Activated gamma-delta T cell (primary cell): ENCODE measurements around the gene AUTS2.

ENCODE experiments used
- DNase-seq: peaks from one replicate; lab custom pipeline; 2025; lab: John Stamatoyannopoulos, UW

The AUTS2 gene

GRCh38 chr7:69599955-69600709 is 1.9 kb downstream of the AUTS2 start:
- DNase-seq, result peak; percentile 10

GRCh38 chr7:69600710-69601519 is 2.6 kb downstream of the AUTS2 start:
- no peak for DNase-seq

GRCh38 chr7:69602522-69602921 is 4.2 kb downstream of the AUTS2 start:
- DNase-seq, result no peak

- DNase-seq, result no peak
Measured at GRCh38 chr7:69603351-69603750, 5.1 kb downstream of the AUTS2 start.

GRCh38 chr7:69603937-69604494 is 5.7 kb downstream of the AUTS2 start:
- DNase-seq, result no peak

- DNase-seq, result no peak
Measured at GRCh38 chr7:69605070-69605469, 6.8 kb downstream of the AUTS2 start.

- DNase-seq, result no peak
Measured at GRCh38 chr7:69605546-69605945, 7.3 kb downstream of the AUTS2 start.

- no peak for DNase-seq
Measured at GRCh38 chr7:69608049-69608448, 9.8 kb downstream of the AUTS2 start.

GRCh38 chr7:69608878-69609277 is 10.6 kb downstream of the AUTS2 start:
- no peak for DNase-seq

GRCh38 chr7:69609541-69610373 is 11.5 kb downstream of the AUTS2 start:
- no peak for DNase-seq

- no peak for DNase-seq
Measured at GRCh38 chr7:69610374-69611084, 12.3 kb downstream of the AUTS2 start.

GRCh38 chr7:69612981-69613380 is 14.7 kb downstream of the AUTS2 start:
- DNase-seq, result no peak

GRCh38 chr7:69613846-69614245 is 15.6 kb downstream of the AUTS2 start:
- no peak for DNase-seq

GRCh38 chr7:69615685-69616084 is 17.4 kb downstream of the AUTS2 start:
- no peak for DNase-seq

- DNase-seq, result no peak
Measured at GRCh38 chr7:69617364-69617763, 19.1 kb downstream of the AUTS2 start.

- DNase-seq, result no peak
Measured at GRCh38 chr7:69619054-69619453, 20.8 kb downstream of the AUTS2 start.

- DNase-seq, result no peak
Measured at GRCh38 chr7:69619635-69620034, 21.4 kb downstream of the AUTS2 start.

- DNase-seq, result no peak
Measured at GRCh38 chr7:69620063-69620462, 21.8 kb downstream of the AUTS2 start.

- no peak for DNase-seq
Measured at GRCh38 chr7:69620650-69621049, 22.4 kb downstream of the AUTS2 start.

GRCh38 chr7:69622014-69622835 is 23.9 kb downstream of the AUTS2 start:
- no peak for DNase-seq

GRCh38 chr7:69622960-69623359 is 24.7 kb downstream of the AUTS2 start:
- no peak for DNase-seq
